GM12878 (cell line): ENCODE data around the gene GTPBP1. TPM values are rescaled to one million over a fixed set of nuclear protein-coding genes. Genes with fewer than 3 reads are reported as not detected.

ENCODE experiments used
- ATAC-seq: fragments of 200-7000 bp; cut with Tn5 transposase; 3 replicates; pipeline ENCODE4 v1.9.1; 2020; ENCODE audit warnings: mild to moderate bottlenecking, moderate library complexity
- BruUV-seq: library from RNA; stranded (reverse); fragments of 400-500 nt; replicated peaks from 2 replicates; lab custom pipeline; 2021; lab: Mats Ljungman, UMichigan
- CTCF ChIA-PET: fragments of 300-600 bp; sonication (Branson Sonifier 250); formaldehyde crosslinking; extraction: SDS; loops from one replicate; lab custom pipeline; 2021; ENCODE audit warnings: inconsistent platforms; lab: Yijun Ruan, JAX
- POLR2A ChIA-PET: fragments of 350-600 bp; formaldehyde crosslinking; extraction: SDS; loops from one replicate; lab custom pipeline; 2021; ENCODE audit warnings: inconsistent platforms; lab: Charles Lee
- RAD21 ChIA-PET: fragments of 300-600 bp; sonication (Branson Sonifier 250); formaldehyde crosslinking; loops from one replicate; lab custom pipeline; 2023; ENCODE audit warnings: antibody characterized with exemption; ENCODE audit not compliant: unreplicated experiment; lab: Charles Lee
- SMC1A ChIA-PET: fragments of 300-600 bp; sonication (Branson Sonifier 250); formaldehyde crosslinking; loops from one replicate; lab custom pipeline; 2023; ENCODE audit not compliant: unreplicated experiment, uncharacterized antibody; lab: Charles Lee
- DNase-seq: peaks from one replicate; pipeline ENCODE4 v3.0.0-alpha.2; 2011; ENCODE audit warnings: low read depth, low spot score
- FAIRE-seq: peaks from 3 replicates; lab custom pipeline; 2011; peaks lifted over from hg19 to GRCh38; lab: Jason Lieb, UNC
- H2AFZ ChIP-seq: 2 replicates; pipeline ENCODE4 v1.6.0; 2011; ENCODE audit warnings: low read depth, low read length, control low read depth; ENCODE audit not compliant: control insufficient read depth
- H3K27ac ChIP-seq: 2 replicates; pipeline ENCODE4 v1.5.1; 2011; ENCODE audit warnings: control low read depth; ENCODE audit not compliant: control insufficient read depth, insufficient read depth
- H3K27me3 ChIP-seq, 2 experiments: replicated peaks in 1 of 2; 2 replicates each; pipeline versions ENCODE4 v1.6.0 to v1.6.1; 2011; ENCODE audit warnings: low read length in 1 of 2; ENCODE audit not compliant: control insufficient read depth in 2 of 2, insufficient read depth in 2 of 2
- H3K36me3 ChIP-seq, 2 experiments: 2 replicates each; pipeline ENCODE4 v1.5.1; 2011; ENCODE audit warnings: low read length in 1 of 2; ENCODE audit not compliant: control insufficient read depth in 2 of 2, insufficient read depth in 2 of 2
- H3K4me1 ChIP-seq: 2 replicates; pipeline ENCODE4 v1.6.1; 2011; ENCODE audit warnings: mild to moderate bottlenecking, low read length, moderate library complexity, mixed read lengths; ENCODE audit not compliant: control insufficient read depth, insufficient read depth
- H3K4me2 ChIP-seq: 2 replicates; pipeline ENCODE4 v1.6.0; 2011; ENCODE audit warnings: control low read depth; ENCODE audit not compliant: control insufficient read depth, insufficient read depth
- H3K4me3 ChIP-seq: fragments of 200-600 bp; sonication (generic); 2 replicates; pipeline ENCODE4 v1.5.1; 2016
- H3K79me2 ChIP-seq: 2 replicates; pipeline ENCODE4 v1.6.0; 2011; ENCODE audit warnings: low read length; ENCODE audit not compliant: control insufficient read depth, insufficient read depth
- H3K9ac ChIP-seq: 2 replicates; pipeline ENCODE4 v1.8.0; 2011; ENCODE audit warnings: low read length, control low read depth, mixed read lengths; ENCODE audit not compliant: control insufficient read depth, insufficient read depth
- H3K9me3 ChIP-seq: replicated peaks from 3 replicates; pipeline ENCODE4 v1.5.1; 2011; ENCODE audit warnings: mild to moderate bottlenecking, low read length; ENCODE audit not compliant: control insufficient read depth, insufficient read depth
- H4K20me1 ChIP-seq: 2 replicates; pipeline ENCODE4 v1.6.0; 2011; ENCODE audit not compliant: control insufficient read depth, insufficient read depth
- DPF2 ChIP-seq: fragments of 450-650 bp; IDR thresholded peaks from 2 replicates; pipeline ENCODE4 v1.6.1; 2017; ENCODE audit warnings: mild to moderate bottlenecking
- HDAC6 ChIP-seq: fragments of 200-600 bp; sonication (generic); IDR thresholded peaks from one replicate; pipeline ENCODE4 v1.8.0; 2017; ENCODE audit warnings: antibody characterized with exemption; ENCODE audit not compliant: unreplicated experiment
- MLLT1 ChIP-seq: fragments of 450-650 bp; IDR thresholded peaks from 2 replicates; pipeline ENCODE4 v1.6.1; 2016; ENCODE audit warnings: mild to moderate bottlenecking
- POLR2A ChIP-seq: IDR thresholded peaks from 2 replicates; pipeline ENCODE4 v1.6.1; 2011; ENCODE audit warnings: low read depth, mild to moderate bottlenecking, low read length
- POLR2AphosphoS2 ChIP-seq: IDR thresholded peaks from 2 replicates; pipeline ENCODE4 v1.6.1; 2011; ENCODE audit warnings: low read depth, mild to moderate bottlenecking, low read length, improper control_type of control experiment, moderate library complexity
- SPI1 ChIP-seq: IDR thresholded peaks from 2 replicates; pipeline ENCODE4 v1.6.1; 2011; ENCODE audit warnings: low read depth, mild to moderate bottlenecking, low read length, moderate library complexity, borderline replicate concordance; ENCODE audit not compliant: insufficient read depth
- WGBS: methylation state at CpG from one replicate; pipeline ENCODE4 v1.1.6; 2016; ENCODE audit warnings: low lambda C conversion rate; ENCODE audit not compliant: insufficient replicate concordance, insufficient coverage; ENCODE audit errors: missing lambda C conversion rate; 5-methylcytosine and 5-hydroxymethylcytosine counted together
- in situ Hi-C: fragments of 300-500 bp; cut with MboI; formaldehyde crosslinking; loops from 9 replicates; pipeline ENCODE4 v1.14.3; 2018; ENCODE audit warnings: mixed read lengths
- intact Hi-C: fragments of 100-400 bp; cut with micrococcal nuclease; formaldehyde crosslinking; loops from one replicate; pipeline ENCODE4 v1.14.2; 2022; ENCODE audit not compliant: unreplicated experiment
- polyA plus RNA-seq, 11 experiments: library from polyadenylated mRNA; depleted of rRNA in 4 of 11; unstranded in 6 of 11; stranded (reverse) in 5 of 11; fragments of >200 nt; fragmentation: Nextera tagmentation in 4 of 11; fragmentation: Illumina TruSeq in 1 of 11; extraction: Ambion mirVana in 4 of 11; extraction: Trizol in 1 of 11; gene quantifications; 1 replicate in 1 of 11; 2 replicates in 10 of 11; pipeline versions ENCODE4 v1.2.1 to v1.2.3, GENCODE V29; 2011 to 2016; ENCODE audit warnings: inconsistent platforms in 2 of 11, missing spikeins in 2 of 11, low read depth in 1 of 11
- total RNA-seq, 4 experiments: library from RNA; depleted of rRNA in 3 of 4; stranded (reverse); fragments of >200 nt in 3 of 4; fragmentation: Illumina TruSeq in 1 of 4; extraction: Trizol in 1 of 4; gene quantifications; 2 replicates each; pipeline versions ENCODE4 v1.2.1 to v1.2.3, GENCODE V29; 2013 to 2021
- TF ChIP-seq, protein P1 (sequence below): fragments of 450-650 bp; IDR thresholded peaks from 2 replicates; pipeline ENCODE4 v1.6.1; 2017; ENCODE audit warnings: mild to moderate bottlenecking, low read depth, inconsistent platforms; ENCODE audit not compliant: poor library complexity, severe bottlenecking

The GTPBP1 gene
- total and polyA plus RNA-seq, 10 of the 15 experiments (the other 5 are each of a cell fraction or from before 2014, with no cell fraction given): 0.89 to 63.1 (median 34.2) TPM

GRCh38 chr22:38750638-38751037 lies 44.9 kb downstream of the GTPBP1 start:
- CTCF ChIA-PET: interaction anchor here (2.3 kb wide), 1 partner anchor 16 kb away, joined by 10 read pairs; no protein-coding TSS in a partner anchor
- Histone ChIP-seq H3K79me2 (peaks cover 46% of the 10 kb centered on the region), H3K9ac (no peak overlapping the region; the same call in 1 of the 2 replicates), H4K20me1 (no peaks in the 10 kb centered on the region), H3K4me2 (peak overlapping the region; percentile 90), H2AFZ (no peak overlapping the region)
- ATAC-seq: no peak
- in situ Hi-C loops: no loop called here
- no peak for DNase-seq
- SMC1A ChIA-PET: interaction anchor here (1.7 kb wide), 1 partner anchor 17 kb away, joined by 5 read pairs; no protein-coding TSS in a partner anchor
- intact Hi-C loops: loop anchor here (10.0 kb wide), 1 partner anchor 906 kb away; the partner anchor contains the start of genes ANKRD54 and EIF3L
- BruUV-seq: no TSS peak
- 90% methylated on average over 17 of the region's 17 CpGs for WGBS
- TF ChIP-seq, protein P1, sequence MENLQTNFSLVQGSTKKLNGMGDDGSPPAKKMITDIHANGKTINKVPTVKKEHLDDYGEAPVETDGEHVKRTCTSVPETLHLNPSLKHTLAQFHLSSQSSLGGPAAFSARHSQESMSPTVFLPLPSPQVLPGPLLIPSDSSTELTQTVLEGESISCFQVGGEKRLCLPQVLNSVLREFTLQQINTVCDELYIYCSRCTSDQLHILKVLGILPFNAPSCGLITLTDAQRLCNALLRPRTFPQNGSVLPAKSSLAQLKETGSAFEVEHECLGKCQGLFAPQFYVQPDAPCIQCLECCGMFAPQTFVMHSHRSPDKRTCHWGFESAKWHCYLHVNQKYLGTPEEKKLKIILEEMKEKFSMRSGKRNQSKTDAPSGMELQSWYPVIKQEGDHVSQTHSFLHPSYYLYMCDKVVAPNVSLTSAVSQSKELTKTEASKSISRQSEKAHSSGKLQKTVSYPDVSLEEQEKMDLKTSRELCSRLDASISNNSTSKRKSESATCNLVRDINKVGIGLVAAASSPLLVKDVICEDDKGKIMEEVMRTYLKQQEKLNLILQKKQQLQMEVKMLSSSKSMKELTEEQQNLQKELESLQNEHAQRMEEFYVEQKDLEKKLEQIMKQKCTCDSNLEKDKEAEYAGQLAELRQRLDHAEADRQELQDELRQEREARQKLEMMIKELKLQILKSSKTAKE: no peak
- 0 out of 2 replicates have a peak, but pooled peaks have one; percentile 3 for TF ChIP-seq POLR2A
- TF ChIP-seq, all 136 proteins: peak for 1
- ChIA-PET RAD21 (interaction anchor here (1.2 kb wide), 1 partner anchor 8 kb away, joined by 3 read pairs; no protein-coding TSS in a partner anchor), POLR2A (interaction anchor here (0.6 to 5.1 kb wide), 2 partner anchors 44 to 66 kb away, joined by 14 to 27 read pairs; partner anchors contain the start of gene GTPBP1)
- H3K9me3 ChIP-seq: no peaks in the 10 kb centered on the region
- H3K27me3 ChIP-seq: no peaks in the 10 kb centered on the region
- 0 out of 2 replicates have a peak overlapping the region, but pooled peaks have one; percentile 46 for H3K4me3 ChIP-seq
- no peak for FAIRE-seq
- H3K4me1 ChIP-seq: peaks cover 27% of the 10 kb centered on the region
- H3K27ac ChIP-seq: peak overlapping the region; percentile 93
- H3K36me3 ChIP-seq: peaks cover 33 to 36% of the 10 kb centered on the region in 2 experiments

- Histone ChIP-seq H3K27me3 (no peaks in the 10 kb centered on the region), H3K79me2 (peaks cover 47% of the 10 kb centered on the region), H3K36me3 (peaks cover 29 to 33% of the 10 kb centered on the region in 2 experiments), H4K20me1 (no peaks in the 10 kb centered on the region), H3K9ac (peak overlapping the region; percentile 63), H3K4me3 (0 out of 2 replicates have a peak overlapping the region, but pooled peaks have one; percentile 46), H3K4me1 (peaks cover 27% of the 10 kb centered on the region), H3K9me3 (no peaks in the 10 kb centered on the region), H2AFZ (no peak overlapping the region), H3K4me2 (peak overlapping the region; percentile 90), H3K27ac (peak overlapping the region; percentile 93)
- ChIA-PET CTCF (interaction anchor here (1.0 to 2.3 kb wide), 3 partner anchors 16 to 69 kb away, joined by 3 to 10 read pairs (median 4); partner anchors contain the start of gene TOMM22), POLR2A (interaction anchor here (0.6 to 5.1 kb wide), 3 partner anchors 44 to 66 kb away, joined by 3 to 27 read pairs (median 14); partner anchors contain the start of gene GTPBP1), SMC1A (interaction anchor here (1.7 kb wide), 1 partner anchor 17 kb away, joined by 5 read pairs; no protein-coding TSS in a partner anchor), RAD21 (interaction anchor here (1.1 to 2.1 kb wide), 2 partner anchors 16 to 45 kb away, joined by 4 to 11 read pairs; partner anchors contain the start of gene GTPBP1)
- FAIRE-seq (no peak), DNase-seq (no peak), ATAC-seq (no peak)
- in situ Hi-C loops (no loop called here), intact Hi-C loops (loop anchor here (10.0 kb wide), 1 partner anchor 906 kb away; the partner anchor contains the start of genes ANKRD54 and EIF3L)
- WGBS: 70% methylated on average over 12 of the region's 12 CpGs
- BruUV-seq: no TSS peak
- no peak for TF ChIP-seq POLR2AphosphoS2
- no peak for TF ChIP-seq MLLT1
- TF ChIP-seq SPI1: no peak
- TF ChIP-seq HDAC6: no peak
- no peak for TF ChIP-seq DPF2
These were observed 45.3 kb downstream of the GTPBP1 start for GRCh38 chr22:38751066-38751421.
